AG04449 (cell line): ENCODE measurements around the gene METTL17.
"Not testable (repeated sequence)": the region's sequence is repeated elsewhere in the genome, so short reads cannot be mapped to it uniquely, and the experiment has no call there.

Source experiments
- CTCF ChIA-PET: fragments of 350-600 bp; formaldehyde crosslinking; extraction: SDS; loops from one replicate; lab custom pipeline; 2021; ENCODE audit warnings: antibody characterized with exemption; lab: Yijun Ruan, JAX
- POLR2A ChIA-PET: fragments of 400-600, 350-600 bp; formaldehyde crosslinking; extraction: SDS; loops from one replicate; lab custom pipeline; 2020; ENCODE audit warnings: antibody characterized with exemption, inconsistent platforms; lab: Yijun Ruan, JAX
- DNase-seq: peaks from one replicate; pipeline ENCODE4 v3.0.0-alpha.2; 2010; ENCODE audit warnings: low read depth, low spot score
- H3K4me3 ChIP-seq: 2 replicates; pipeline ENCODE4 v1.5.1; 2011; ENCODE audit warnings: low read depth, mild to moderate bottlenecking, control low read depth, low read length
- TF ChIP-seq, protein P1 (sequence below): IDR thresholded peaks from one replicate; pipeline ENCODE4 v1.5.1; 2011; ENCODE audit warnings: mild to moderate bottlenecking, moderate library complexity, low read length, control low read depth, inconsistent platforms; ENCODE audit not compliant: insufficient read depth; ENCODE audit errors: missing control alignments

Gene METTL17

GRCh38 chr14:20980906-20981305, 8.9 kb upstream of the METTL17 start:
- POLR2A ChIA-PET: no interaction called here
- CTCF ChIA-PET: interaction anchor here (1.1 to 15.3 kb wide), 2 partner anchors 8 to 11 kb away, joined by 4 to 202 read pairs; no protein-coding TSS in a partner anchor
- DNase-seq: no peak
- TF ChIP-seq, protein P1, sequence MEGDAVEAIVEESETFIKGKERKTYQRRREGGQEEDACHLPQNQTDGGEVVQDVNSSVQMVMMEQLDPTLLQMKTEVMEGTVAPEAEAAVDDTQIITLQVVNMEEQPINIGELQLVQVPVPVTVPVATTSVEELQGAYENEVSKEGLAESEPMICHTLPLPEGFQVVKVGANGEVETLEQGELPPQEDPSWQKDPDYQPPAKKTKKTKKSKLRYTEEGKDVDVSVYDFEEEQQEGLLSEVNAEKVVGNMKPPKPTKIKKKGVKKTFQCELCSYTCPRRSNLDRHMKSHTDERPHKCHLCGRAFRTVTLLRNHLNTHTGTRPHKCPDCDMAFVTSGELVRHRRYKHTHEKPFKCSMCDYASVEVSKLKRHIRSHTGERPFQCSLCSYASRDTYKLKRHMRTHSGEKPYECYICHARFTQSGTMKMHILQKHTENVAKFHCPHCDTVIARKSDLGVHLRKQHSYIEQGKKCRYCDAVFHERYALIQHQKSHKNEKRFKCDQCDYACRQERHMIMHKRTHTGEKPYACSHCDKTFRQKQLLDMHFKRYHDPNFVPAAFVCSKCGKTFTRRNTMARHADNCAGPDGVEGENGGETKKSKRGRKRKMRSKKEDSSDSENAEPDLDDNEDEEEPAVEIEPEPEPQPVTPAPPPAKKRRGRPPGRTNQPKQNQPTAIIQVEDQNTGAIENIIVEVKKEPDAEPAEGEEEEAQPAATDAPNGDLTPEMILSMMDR: no peak
- H3K4me3 ChIP-seq: no peak overlapping the region

DNA sequence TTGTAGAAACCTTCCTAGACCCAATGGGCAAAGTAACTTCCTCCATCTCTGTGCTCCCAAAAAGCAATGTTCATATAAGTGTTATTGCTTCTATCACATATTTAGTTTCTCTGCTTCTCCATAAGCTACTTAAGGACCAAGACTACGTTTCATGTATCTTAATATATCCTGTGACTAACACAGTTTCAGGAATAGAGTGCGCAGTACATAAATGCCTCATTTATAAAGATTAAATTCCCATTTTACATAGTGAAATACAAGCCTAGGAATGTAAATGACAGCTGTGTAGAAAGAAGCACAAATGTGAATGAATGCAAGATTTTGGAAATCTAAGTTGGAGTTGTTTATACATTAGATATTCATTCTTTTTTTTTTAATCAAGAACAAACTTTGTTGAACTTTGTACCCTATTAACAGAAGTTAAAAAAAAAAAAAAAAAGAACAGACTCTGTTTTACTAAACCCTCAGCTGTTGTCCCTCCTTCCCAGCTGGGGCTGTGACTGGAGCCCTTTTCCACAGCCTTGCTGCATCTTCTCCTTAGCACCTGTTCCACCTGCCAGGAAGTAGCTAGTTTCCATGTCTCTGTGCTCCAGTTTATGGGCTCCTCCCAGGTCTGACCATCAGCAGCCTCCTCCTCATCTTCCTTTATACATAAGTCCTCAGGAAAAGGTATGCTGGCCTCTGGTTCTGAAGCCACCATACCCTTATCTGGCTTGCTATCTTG, 7.0 kb upstream of the METTL17 start:
- POLR2A ChIA-PET: no interaction called here

DNA sequence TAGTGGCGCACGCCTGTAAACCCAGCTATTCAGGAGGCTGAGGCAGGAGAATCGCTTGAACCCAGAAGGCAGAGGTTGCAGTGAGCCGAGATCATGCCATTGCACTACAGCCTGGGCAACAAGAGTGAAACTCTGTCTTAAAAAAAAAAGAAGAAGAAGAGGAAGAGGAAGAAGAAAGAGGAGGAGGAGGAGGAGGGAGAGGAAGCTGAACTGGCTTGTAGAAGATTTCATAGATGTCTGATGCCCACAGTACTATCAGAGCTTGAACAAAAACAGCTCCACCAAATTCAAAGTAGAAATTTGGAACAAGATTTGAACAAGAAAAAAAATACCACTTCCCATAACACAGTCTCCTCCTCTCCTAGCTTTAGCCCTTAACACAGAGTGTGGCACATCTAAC, 4.1 kb upstream of the METTL17 start:
- DNase-seq, POLR2A ChIA-PET, H3K4me3 ChIP-seq: not testable (repeated sequence)
- CTCF ChIA-PET: interaction anchor here (9.5 to 15.3 kb wide), 2 partner anchors 13 to 118 kb away, joined by 48 to 202 read pairs; partner anchors contain the start of gene TMEM253

More for the DNA sequence above, 7.0 kb upstream of the METTL17 start:
- no peak overlapping the region for H3K4me3 ChIP-seq
- TF ChIP-seq, protein P1: no peak
- no peak for DNase-seq
- CTCF ChIA-PET: interaction anchor here (1.0 to 15.3 kb wide), 4 partner anchors 10 to 122 kb away, joined by 3 to 202 read pairs (median 6); no protein-coding TSS in a partner anchor

GRCh38 chr14:20986811-20987210, 3.0 kb upstream of the METTL17 start:
- peak; percentile 85 for DNase-seq
- POLR2A ChIA-PET: no interaction called here
- TF ChIP-seq, protein P1: no peak
- CTCF ChIA-PET: interaction anchor here (0.6 to 15.3 kb wide), 6 partner anchors 9 to 117 kb away, joined by 3 to 202 read pairs (median 10); partner anchors contain the start of gene TMEM253
- H3K4me3 ChIP-seq: no peak overlapping the region

- CTCF ChIA-PET: interaction anchor here (0.7 to 15.3 kb wide), 7 partner anchors 10 to 115 kb away, joined by 3 to 202 read pairs (median 4); partner anchors contain the start of genes SLC39A2 and TMEM253
- POLR2A ChIA-PET: interaction anchor here (1.2 kb wide), 1 partner anchor 10 kb away, joined by 3 read pairs; no protein-coding TSS in a partner anchor
- TF ChIP-seq, protein P1: no peak
- H3K4me3 ChIP-seq: peak overlapping the region; percentile 9
- DNase-seq: no peak
Measured at GRCh38 chr14:20988717-20989470, 886 bp upstream of the METTL17 start.

DNA sequence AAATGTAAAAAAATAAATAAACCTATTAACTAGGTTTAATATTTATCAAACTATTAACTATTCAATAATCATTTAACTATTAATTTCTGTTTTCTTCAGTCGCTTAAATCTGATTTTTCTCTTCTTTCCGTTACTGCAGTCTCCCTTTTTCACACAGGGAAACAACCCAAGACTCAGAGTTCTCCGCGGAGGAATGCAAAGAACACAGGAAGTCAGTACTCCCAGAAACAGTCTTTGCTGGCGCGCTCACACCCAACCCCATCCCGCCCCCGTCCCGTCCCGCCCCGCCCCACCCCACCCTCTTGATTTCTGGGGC, 351 bp upstream of the METTL17 start:
- ChIA-PET CTCF (interaction anchor here (0.7 to 15.3 kb wide), 5 partner anchors 16 to 114 kb away, joined by 3 to 202 read pairs (median 6); partner anchors contain the start of gene TMEM253), POLR2A (interaction anchor here (1.2 kb wide), 1 partner anchor 9 kb away, joined by 3 read pairs; no protein-coding TSS in a partner anchor)
- no peak for DNase-seq

More for the DNA sequence above, 351 bp upstream of the METTL17 start:
- TF ChIP-seq, protein P1: no peak
- H3K4me3 ChIP-seq: peak overlapping the region; percentile 9
